HCEC 1CT (cell line): ENCODE data around the gene NOTCH1.
A peak's percentile ranks its signal among the peaks of the same experiment; 100 is the strongest.
"Not testable (repeated sequence)": the region's sequence is repeated elsewhere in the genome, so short reads cannot be mapped to it uniquely, and the experiment has no call there.

ENCODE experiments used
- DNase-seq: peaks from one replicate; pipeline ENCODE4 v3.0.0-alpha.2; 2017

NOTCH1 gene

DNA sequence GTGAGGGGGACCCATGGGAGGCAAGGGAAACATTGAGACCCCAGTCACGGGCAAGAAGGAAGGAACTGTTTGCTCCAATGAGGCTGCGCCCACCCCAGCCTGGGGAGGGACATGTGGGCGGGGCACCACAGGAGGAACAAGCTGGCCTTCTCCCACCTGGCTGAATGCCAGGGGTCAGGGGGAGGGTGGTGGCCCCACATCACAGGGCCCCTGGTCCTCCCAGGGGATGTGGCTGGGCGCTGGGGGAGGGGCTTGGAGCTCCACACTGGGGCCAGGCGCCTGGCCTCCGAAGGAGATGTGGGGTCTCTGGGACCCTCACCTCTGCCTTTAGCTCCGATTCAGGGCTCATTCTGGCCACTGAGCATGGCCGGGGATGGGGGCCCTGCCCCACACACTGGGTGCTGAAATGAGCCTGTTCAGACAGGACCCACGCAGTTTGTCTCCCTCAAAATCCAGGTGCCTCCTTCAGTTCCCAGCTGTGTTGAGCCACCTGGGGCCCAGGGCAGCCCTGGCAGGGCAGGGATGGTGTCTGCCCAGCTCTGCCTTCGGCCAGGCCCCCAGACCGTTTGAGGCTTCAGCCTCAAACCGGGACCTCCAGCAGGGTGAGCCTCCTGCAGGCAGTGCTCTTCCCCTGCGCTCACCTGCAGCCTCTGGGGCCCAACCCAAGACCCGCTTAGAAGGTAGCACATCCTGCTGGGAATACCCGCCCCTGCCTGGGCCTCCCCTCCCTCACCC is 33.2 kb upstream of the NOTCH1 start:
- DNase-seq = no peak

DNA sequence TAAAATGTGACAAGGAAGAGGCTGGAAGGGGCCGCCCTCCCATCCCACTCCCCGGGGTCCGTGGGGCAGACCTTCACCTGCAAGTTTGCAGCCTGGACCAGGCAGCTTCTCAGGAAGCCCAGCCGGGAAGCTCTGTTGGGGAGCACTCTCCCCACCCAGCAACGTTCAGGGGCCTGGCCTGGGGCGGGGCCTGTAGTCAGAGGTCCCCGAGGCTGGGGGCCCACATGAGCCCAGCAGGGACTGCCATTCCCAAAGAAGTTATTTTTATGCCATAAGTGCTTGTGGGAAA is 32.7 kb upstream of the NOTCH1 start:
- no peak for DNase-seq

DNA sequence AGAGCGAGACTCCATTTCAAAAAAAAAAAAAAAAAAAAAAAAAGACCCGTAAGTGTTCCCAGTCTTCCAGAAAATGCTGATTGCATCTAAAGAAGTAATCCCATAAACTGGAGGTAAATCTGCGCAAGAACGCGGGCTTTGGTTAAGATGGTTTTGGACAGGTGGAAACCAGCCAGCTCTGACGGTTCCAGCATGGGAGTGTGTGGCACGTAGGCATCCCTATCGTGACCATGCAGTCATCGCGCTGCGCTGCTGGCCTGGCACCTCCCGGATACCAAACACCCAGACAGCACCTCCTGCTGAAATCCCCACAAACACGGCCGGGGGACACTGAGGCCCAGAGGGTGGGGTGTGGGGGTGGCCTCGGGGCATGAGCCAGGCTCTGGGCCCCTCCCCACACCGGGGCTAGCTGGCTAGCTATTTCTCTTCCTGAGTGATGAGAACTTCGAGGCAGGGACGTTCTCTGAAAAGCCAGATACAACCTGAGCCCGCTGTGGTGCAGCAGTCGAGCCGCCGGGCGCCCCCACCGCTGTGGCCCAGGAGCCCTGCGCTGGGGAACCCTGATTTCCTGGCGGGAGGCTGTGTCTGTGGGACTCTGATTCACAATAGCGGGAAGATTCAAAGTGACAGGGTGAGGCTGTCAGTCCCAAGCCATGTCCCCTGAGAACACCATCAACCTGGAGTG is 32.2 kb upstream of the NOTCH1 start:
- no peak for DNase-seq

DNA sequence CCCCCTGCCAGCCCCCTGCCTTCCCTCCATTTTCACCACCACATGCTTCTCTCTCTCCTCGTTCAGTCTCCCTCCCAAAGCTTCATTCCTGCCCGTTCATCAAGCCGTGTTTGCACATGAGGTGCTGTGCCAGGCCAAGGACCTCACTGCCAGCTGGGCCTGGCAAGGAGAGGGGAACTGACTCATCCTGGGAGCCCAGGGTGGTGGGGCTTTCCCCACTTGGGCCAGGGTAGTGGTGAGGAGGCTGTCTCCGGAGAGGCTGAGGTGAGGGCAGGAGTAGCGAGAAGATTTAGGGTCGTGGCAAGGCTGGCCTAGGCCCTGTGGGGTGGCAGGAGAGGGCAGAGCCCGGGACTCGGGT is 30.4 kb upstream of the NOTCH1 start:
- DNase-seq = no peak

DNA sequence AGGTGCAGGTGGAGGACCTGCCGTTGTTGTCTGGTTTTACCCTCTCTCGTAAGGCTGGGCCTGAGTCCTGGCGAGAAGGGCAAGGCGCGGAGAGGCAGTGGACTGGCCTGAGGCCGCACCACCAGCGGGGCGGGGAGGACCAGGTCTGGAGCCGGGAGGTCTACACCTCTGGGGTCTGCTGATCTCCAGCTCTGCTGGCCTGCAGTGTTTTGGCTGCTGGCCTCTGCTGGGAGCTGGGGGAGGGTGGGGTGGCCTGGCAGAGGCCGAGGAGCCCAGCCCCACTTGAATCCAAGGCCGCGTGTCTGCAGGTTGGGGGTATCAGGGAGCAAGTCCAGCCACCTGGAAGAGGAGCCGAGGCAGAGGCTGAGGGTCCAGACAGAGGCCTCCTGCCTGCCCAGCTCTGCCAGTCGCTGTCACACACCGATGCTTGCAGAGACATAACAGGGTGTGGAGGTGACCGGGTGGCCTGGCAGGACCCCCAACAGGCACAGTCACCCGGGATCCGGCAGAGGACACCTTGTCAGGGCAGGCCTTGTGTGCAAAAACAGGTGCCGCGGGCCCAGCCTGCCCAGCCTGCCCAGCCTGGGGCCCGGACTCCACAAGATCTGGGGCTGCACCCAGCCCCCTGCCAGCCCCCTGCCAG is 29.9 kb upstream of the NOTCH1 start:
- no peak for DNase-seq

DNA sequence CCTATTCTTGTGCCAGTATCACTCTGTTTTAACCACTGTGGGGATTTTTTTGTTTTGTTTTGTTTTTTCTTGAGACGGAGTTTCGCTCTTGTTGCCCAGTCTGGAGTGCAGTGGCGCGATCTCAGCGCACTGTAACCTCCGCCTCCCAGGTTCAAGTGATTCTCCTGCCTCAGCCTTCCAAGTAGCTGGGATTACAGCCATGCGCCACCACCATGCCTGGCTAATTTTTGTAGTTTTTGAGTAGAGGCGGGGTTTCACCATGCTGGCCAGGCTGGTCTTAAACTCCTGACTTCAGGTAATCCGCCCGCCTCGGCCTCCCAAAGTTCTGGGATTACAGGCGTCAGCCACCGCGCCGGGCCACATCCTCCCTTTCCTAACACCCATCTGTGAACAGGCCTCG is 28.8 kb upstream of the NOTCH1 start:
- DNase-seq = not testable (repeated sequence)

DNA sequence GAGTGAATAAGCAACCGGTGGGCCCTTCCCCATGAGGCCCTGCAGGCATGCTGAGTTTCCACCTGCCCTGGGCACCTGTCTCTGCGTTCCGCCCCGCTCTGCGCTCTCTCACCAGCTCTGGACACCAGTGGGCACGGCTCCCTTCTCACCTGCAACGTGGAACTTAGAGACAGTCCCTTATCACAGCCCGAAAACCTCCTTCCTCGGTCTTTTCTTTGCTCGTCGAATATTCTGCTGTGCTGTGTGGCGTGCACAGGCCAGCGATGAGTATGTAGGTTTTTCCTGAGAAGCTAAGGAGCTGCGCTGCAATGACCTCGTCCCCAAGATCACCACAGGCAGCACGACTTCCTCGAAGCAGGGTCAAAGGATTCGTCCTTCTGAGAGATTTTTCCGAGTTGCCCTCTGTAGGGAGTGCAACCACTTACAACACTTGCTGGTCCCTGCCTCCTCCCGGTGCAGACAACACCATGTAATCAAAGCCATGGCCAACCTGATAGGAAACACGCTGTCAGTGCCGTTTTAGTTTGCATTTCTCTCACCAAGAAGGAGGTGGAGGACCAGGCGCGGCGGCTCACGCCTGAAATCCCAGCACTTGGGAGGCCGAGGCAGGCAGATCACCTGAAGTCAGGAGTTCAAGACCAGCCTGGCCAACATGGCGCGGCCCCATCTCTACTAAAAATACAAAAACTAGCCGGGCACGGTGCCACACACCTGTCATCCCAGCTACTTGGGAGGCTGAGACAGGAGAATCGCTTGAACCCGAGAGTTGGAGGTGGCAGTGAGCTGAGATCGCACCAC is 27.2 kb upstream of the NOTCH1 start:
- no peak for DNase-seq

DNA sequence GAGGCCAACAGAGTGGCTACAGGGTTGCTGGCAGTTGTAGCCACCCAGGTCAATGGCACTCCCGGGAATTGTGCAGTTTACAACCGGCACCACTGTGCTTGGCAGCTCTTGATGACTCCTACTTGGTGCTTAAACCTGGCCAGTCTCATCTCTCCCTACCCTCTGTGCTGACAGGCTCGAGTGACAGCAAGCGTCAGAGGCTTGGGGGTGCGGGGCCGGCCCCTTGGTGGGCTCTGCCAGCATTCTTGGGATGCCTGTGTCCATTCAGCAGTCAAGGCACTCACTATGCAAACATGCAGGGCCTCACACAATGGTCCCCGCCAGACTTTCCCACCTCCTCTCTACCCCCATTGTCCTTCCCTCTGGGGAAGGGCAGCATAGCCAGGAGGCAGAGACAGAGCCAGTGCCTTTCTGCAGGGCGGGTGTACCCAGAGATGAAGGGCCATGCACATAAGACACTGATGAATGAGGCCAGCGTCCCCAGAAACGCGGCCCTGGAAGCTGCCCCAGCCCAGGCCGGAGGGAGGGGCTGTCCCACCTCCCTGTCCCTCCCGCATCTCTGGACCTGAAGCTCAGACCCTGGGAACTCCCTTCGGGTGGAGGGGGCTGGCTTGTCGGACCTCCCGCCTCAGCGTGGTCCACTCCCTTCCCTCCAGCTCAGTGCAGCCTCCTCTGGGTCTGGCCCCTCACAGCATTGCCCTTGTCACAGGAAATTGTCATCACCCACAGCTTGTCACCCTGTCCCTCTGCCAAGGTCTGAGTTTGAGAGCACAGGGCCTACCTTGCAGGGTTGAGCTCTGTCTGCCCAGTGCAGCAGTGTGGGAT is 26.4 kb upstream of the NOTCH1 start:
- DNase-seq = no peak

DNA sequence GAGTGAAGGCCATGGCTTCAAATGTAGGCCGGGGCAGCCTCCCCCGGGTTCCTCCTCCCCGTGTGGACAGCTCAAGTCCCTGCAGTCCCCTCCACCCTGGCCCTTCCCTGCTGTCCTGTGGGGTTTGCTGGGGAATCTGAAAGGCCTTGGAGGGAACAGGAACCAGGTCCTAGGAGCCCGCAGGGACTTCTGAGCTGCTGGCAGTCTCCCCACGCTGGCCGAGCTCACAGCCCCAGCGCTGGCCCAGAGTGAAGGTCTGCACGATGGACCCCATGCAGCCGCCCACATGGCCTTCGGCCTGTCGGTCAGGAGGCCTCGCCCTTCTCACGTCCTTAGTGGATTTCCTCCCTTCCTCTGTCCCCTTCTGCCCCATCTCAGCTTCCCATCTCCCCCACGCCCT is 25.7 kb upstream of the NOTCH1 start:
- no peak for DNase-seq

DNA sequence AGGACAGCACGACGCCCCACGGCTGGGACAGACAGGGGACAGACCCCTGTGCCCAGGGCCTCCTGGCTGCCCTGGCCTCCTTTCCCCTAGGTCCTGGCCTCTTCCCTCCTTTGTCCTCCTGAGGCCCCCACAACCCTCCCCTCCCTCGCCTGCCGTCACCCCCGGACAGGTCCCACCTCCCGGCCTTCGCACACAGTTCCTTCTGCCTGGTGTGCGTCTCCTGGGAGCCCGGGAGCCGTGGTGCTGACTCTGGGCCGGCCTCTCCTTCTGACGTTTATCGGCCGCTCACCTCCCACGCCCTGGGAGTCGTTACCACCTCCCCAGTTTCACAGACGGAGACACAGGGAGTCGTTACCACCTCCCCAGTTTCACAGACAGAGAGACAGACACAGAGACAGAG is 25.1 kb upstream of the NOTCH1 start:
- DNase-seq = no peak

DNA sequence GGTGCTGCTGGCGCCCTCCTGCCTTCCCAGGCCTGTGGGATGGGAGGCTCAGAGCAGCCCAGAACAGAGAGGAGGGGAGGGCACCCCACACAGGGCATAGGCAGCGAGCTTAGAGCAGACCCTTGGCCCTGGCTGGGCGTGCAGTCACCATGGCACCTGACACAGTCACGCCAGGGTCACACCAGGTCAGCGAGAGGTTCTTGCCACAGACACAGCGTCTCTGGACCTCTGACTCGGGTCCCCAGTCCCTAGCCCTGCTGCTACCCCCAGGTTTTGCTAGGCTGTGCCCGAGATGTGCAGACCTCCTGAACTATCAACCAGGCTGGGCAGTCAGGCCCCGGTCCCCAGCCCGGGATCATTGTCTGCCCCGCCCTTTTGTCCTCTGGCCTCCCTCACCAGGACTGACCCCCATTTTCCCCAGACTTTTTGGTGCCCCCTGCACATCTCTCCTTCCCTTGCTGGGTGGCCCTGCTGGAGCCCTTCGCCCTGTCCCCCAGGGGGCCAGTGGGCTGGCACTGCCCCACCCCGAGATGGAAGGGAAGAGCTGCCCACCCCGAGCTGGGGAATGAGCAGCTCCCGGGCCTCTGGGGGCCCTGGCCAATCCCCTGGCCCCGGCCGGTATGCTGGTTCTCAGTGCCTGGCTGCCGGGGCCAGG is 24.5 kb upstream of the NOTCH1 start:
- no peak for DNase-seq

DNA sequence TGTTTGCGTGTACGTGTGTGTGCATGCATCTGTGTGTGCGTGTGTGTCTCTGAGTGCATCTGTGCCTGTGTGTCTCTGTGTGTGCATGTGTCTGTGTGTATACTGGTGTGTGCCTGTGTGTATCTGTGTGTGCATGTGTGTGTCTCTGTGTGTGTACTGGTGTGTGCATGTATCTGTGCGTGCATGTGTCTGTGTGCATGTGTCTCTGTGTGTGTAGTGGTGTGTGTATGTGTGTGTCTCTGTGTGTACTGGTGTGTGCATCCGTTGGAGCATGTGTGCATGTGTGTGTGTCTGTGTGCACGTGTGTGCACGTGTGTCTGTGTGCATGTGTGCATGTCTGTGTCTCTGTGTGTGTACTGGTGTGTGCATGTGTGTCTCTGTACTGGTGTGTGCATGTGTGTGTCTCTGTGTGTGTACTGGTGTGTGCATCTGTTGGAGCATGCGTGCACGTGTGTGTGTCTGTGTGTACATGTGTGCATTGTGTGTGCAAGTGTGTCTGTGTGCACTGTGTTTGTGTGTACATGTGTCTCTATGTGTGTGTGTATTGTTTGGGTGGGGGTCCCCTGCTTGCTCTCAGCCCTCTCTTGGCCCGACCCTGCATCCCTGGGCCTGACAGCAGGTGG is 23.8 kb upstream of the NOTCH1 start:
- no peak for DNase-seq

DNA sequence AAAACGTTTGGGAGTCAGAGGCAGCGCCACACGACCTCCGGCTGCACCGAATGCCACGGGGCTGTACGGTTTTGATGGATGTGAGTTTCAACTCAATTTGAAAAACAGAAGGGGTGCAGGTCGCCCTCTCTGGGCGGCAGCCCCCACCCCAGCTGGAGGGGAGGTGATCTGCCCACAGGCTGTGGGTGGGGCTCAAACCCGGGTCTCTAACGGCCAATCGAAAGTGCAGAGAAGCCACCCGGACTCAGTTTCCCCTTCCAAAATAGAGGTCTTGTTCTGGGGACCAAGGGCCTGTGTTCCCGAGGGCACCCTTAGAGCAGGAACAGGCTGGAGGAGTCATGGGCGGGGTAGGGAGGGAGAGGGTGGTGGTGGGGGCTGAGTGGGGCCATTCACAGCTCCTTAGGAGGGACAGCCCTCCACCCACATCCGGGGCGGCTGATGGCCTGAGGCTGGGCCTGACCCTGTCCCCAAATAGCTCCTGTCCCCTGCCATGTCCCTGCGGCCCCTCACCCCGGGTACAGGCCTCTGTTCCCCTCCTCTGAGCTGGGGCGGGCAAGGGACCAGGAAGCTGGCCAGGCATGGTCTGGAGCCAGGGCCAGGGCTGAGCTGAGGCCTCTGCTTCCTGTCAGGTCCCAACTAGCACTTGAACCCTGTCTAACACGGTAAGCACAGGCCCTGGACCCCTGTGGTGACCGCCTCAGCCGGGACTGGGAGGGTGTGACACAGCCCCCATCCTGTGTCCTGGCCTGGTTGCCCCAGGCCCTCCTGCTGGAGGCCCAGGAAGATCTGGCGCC is 22.6 kb upstream of the NOTCH1 start:
- no peak for DNase-seq

DNA sequence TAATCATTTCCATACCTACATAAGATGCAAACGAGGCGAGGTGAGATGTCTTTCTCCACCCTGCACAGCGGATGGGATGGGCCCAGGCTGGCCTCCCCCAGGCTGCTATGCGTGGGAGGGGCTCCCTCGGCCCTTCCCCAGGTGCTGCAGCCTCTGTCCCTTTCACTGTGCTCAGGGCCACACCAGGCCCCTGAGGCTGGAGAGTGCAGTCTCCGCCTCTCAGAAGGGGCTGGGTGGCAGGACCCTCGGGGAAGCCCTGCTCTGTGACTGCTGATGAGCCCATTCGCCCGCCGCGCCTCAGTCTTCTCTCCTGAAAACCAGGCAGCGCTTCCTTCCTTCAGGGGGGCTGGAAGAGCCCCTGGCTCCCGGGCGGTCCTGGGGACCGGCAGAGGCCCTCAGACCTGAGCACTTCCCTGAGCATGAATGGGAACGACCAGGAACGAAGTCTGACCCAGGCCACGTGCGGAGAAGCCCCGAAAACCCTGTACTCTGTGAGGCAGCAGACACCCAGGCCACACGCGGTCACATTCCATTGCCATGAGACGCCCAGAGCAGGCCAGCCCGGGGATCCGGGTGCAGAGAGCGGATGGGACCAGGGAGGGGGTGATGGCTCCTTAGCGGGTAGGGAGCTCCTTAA is 21.9 kb upstream of the NOTCH1 start:
- peak; percentile 89 for DNase-seq

DNA sequence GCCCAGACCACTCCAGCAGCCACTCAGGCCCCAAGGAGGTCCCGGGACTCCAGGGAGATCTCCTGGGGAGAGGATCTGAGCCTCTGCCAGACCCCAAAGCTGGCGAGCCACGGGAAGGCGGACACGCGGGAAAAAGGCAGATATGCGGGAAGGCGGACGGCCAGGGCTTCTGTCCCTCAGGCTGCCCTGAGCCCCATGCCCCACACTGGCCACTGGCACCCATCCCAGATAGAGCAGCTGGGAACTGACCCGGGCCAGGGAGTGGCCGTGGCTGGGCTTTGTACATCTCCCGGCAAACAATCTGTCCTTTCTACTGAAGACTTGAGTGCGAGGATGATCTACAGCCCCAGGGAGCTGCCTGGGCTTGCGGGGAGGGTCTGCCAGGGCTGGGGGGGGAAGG is 21.1 kb upstream of the NOTCH1 start:
- DNase-seq = peak; percentile 22

DNA sequence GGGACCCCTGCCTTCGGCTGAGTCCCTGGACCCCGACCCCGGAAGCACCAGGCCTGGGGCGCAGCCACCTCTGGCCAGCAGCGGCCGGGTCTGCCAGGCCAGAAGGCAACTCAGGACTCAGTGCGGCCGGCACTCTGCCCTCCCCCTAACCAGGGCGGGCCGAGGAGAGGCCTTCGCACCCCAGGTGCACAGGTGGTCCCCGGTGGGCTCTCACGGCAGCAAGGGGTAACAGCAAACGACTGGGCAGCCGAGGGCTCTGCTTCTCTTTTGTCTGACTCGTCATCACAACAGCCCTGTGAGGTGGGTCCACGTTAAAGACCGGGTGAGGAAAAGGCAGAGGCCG is 20.7 kb upstream of the NOTCH1 start:
- no peak for DNase-seq

DNA sequence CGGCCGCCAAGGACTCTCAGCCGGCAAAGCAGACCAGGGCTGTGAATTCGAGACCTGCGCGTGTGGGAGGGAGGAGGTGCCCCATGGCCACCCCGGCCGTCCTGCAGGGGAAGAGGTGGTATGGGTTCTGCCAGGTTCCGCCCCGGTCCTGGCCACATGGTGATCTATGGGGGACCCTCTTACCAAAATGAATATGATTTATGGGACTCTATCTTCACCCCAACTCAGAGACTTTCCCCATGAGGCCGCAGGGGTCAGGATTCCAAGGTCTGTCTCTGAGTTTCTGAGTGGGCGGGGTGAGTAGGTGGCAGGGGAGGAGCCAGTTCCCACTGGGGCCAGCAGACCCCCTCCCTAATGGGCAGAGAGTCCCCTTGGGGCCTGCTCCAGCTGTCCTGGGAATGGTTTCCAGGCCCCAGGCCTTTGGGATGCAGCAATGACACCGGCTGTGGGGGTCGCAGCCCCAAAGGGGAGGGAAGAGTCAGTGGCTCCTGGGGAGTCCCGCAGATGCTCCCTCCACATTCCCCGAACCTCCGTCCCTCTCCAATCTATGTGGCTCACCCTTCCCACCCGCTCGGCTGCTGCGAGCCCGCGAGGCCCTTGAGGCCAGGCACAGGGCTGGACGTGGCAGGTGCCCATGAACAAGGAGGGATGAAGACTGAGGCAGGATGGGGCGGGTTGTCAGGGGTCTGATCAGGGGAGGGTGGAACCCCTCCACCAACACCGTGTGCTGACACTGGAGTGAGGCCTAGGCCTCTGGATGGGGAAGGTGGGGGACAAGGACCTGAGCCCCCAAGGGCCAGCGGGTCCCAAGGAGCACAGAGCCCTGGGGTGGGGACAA is 20.1 kb upstream of the NOTCH1 start:
- DNase-seq = no peak

DNA sequence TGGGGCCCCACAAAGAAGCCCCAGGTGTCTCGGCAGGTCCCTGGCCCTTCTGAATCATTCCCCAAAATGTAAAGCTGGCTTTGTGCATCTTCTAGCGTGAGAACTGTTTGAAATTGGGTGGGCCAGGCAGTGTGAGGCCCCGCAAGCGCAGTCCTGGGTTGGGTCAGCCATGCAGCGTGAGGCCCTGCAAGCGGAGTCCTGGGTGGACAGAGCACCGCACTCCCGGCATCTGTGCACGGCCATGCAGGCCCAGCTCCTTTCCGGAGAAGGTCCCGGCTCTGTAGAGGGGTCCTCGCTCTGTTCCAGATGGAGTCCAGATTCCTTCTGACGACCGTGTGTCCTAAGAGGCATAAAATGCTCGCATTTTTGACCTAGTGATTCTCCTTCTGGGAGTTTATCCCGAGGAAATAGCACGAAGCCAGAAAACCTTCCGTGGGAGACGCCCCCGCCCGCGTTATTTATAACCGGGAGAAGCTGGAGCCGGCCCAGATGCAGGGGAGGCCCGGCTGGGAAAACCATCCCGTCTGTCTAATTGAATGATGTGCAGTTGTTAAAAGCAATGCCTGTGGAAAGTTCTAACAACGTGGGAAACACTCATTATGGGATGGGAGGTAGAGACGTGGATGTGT is 19.4 kb upstream of the NOTCH1 start:
- DNase-seq = no peak

DNA sequence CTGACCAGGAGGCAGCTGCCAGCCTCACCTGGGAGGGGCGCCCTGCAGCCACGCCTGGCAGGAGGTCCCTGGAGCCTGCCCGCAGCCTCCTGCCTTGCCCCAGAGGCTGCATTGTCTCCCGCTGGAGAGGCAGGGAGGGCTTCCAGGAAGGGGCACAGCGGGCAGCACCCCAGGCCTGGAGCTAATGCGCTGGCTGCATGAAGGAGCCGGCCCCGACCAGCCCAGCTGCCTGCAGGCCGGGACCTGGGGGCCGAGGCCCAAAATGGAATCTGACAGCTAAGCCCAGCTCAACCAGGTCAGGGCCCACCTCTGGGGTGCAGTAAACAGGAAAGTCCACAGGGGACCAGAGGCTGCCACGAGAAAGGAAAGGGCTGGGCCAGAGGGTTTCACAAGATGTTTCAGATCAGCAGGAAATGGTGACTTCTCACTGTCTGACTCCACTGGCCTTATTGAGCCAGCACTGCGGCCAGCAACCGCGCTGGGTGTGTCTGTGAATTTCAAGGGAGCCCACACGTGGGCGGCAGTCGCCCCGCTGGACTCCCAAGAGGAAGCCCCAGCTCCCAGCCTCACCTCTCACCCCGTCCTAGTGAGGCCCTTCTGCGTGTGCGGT is 18.6 kb upstream of the NOTCH1 start:
- DNase-seq = peak; percentile 63
